ENCODE measurements around the gene SLCO3A1.

The SLCO3A1 gene

DNA sequence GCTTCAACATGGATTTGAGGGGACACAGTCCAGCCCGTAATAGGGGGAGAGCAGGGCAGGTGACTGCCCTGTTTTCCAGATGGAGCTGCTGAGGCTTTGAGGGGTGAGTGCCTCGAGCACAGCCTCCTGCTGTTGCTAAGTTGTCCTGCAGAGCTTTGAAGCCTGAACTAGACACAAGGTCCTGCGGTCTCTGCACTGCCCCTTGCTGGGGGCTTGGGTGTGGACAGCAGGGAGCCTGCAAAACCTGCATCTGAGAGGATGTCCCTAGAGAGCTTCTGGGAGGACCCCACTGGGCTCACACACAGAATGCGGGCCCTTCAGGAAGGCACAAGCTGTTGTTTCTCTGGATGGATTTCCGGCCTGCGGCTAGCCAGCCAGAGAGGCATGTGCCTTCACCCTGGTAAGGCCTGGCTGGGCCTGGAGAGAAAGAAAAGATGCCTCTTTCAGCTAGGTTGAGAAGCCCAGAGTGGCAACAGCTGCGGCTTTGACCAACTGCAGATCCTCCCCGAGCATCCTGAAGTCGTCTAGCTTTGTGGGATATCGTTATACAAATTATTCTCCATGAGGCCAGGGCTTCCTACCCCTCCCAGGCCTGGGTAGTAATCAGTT, 226.2 kb downstream of the SLCO3A1 start:
- H3K27me3 ChIP-seq (ENCODE audit: insufficient read depth, low read depth, severe bottlenecking): peaks cover 29% of the 10 kb centered on the region
- H3K36me3 ChIP-seq: no peaks in the 10 kb centered on the region
- no peak for DNase-seq
- TF ChIP-seq, protein P1, sequence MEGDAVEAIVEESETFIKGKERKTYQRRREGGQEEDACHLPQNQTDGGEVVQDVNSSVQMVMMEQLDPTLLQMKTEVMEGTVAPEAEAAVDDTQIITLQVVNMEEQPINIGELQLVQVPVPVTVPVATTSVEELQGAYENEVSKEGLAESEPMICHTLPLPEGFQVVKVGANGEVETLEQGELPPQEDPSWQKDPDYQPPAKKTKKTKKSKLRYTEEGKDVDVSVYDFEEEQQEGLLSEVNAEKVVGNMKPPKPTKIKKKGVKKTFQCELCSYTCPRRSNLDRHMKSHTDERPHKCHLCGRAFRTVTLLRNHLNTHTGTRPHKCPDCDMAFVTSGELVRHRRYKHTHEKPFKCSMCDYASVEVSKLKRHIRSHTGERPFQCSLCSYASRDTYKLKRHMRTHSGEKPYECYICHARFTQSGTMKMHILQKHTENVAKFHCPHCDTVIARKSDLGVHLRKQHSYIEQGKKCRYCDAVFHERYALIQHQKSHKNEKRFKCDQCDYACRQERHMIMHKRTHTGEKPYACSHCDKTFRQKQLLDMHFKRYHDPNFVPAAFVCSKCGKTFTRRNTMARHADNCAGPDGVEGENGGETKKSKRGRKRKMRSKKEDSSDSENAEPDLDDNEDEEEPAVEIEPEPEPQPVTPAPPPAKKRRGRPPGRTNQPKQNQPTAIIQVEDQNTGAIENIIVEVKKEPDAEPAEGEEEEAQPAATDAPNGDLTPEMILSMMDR (IDR thresholded peaks at IDR 0.05; ENCODE audit: low read depth, low read length): no peak
- no peak overlapping the region for H3K4me3 ChIP-seq (ENCODE audit: low read depth, low read length)
- H3K9me3 ChIP-seq (ENCODE audit: severe bottlenecking): peaks cover 3% of the 10 kb centered on the region
- no peak overlapping the region for H3K27ac ChIP-seq

- TF ChIP-seq, protein P1 (IDR thresholded peaks at IDR 0.05; ENCODE audit: low read depth, low read length): peak; percentile 89
- Histone ChIP-seq H3K4me3 (ENCODE audit: low read depth, low read length) (no peak overlapping the region), H3K27me3 (ENCODE audit: insufficient read depth, low read depth, severe bottlenecking) (peaks cover 11% of the 10 kb centered on the region), H3K27ac (no peak overlapping the region), H3K36me3 (no peaks in the 10 kb centered on the region), H3K9me3 (ENCODE audit: severe bottlenecking) (peaks cover 3% of the 10 kb centered on the region)
- peak; percentile 61 for DNase-seq
Measured at GRCh38 chr15:92082006-92082843, 228.7 kb downstream of the SLCO3A1 start.

GRCh38 chr15:92083190-92083589, 229.7 kb downstream of the SLCO3A1 start:
- Histone ChIP-seq H3K36me3 (no peaks in the 10 kb centered on the region), H3K4me3 (ENCODE audit: low read depth, low read length) (no peak overlapping the region), H3K9me3 (ENCODE audit: severe bottlenecking) (no peaks in the 10 kb centered on the region), H3K27me3 (ENCODE audit: insufficient read depth, low read depth, severe bottlenecking) (peaks cover 6% of the 10 kb centered on the region), H3K27ac (no peak overlapping the region)
- TF ChIP-seq, protein P1 (IDR thresholded peaks at IDR 0.05; ENCODE audit: low read depth, low read length): no peak
- DNase-seq: no peak

DNA sequence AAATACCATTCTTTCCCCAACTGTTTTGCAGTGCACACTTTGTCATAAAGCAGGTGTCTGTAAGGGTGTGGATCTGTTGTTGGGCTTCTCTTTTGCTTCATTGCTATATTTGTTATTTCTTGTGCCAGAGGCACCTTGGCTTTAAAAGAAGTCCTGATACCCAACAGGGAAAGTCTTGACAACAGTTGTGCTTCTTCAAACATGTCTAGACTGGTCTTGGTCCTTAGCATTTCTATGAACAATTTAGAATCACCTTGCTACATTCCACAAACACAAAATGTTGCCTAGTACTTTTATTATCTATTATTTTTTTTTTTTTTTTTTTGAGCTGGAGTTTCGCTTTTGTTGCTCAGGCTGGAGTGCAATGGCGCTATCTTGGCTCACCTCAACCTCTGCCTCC, 233.7 kb downstream of the SLCO3A1 start:
- Histone ChIP-seq H3K36me3 (no peaks in the 10 kb centered on the region), H3K4me3 (ENCODE audit: low read depth, low read length) (no peak overlapping the region), H3K27ac (no peak overlapping the region), H3K27me3 (ENCODE audit: insufficient read depth, low read depth, severe bottlenecking) (peaks cover 6% of the 10 kb centered on the region), H3K9me3 (ENCODE audit: severe bottlenecking) (no peaks in the 10 kb centered on the region)
- DNase-seq: no peak
- TF ChIP-seq, protein P1 (IDR thresholded peaks at IDR 0.05; ENCODE audit: low read depth, low read length): no peak

DNA sequence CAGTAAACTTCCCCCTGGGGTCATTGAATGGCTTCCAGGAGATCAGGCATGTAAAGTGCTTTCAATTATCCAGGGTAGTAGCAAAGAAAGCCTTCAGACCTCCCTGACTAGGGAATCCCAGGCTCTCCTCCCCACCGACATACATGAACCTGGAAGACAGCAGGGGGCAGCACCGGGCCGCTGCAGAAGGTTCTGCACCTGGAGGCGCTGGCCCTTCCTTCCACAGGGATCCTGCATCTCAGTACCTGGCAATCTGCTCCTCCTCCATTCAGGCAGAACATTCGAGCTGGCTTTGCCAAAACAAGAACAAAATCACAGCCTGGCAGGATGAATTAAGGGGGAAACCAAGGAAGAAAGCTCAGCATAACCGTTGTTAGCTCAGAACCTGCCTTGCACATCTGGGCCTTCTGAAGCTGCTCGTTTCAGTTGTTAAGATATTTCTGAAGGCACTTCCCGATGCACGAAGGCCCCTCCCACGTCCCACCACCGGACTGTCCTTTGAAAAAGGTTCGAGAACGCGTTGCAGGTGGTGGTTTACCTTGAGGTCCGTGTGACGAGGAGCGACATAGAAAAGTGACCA, 237.7 kb downstream of the SLCO3A1 start:
- peak; percentile 80 for DNase-seq
- H3K27ac ChIP-seq: no peak overlapping the region
- TF ChIP-seq, protein P1 (IDR thresholded peaks at IDR 0.05; ENCODE audit: low read depth, low read length): peak; percentile 89
- no peak overlapping the region for H3K4me3 ChIP-seq (ENCODE audit: low read depth, low read length)
- no peaks in the 10 kb centered on the region for H3K36me3 ChIP-seq
- H3K9me3 ChIP-seq (ENCODE audit: severe bottlenecking): no peaks in the 10 kb centered on the region
- H3K27me3 ChIP-seq (ENCODE audit: insufficient read depth, low read depth, severe bottlenecking): no peaks in the 10 kb centered on the region

Measured in WERI-Rb-1 (cell line).